ENCODE measurements around the gene ZIK1. TPM values are rescaled to one million over a fixed set of nuclear protein-coding genes. Genes with fewer than 3 reads are reported as not detected.

The ZIK1 gene
- total RNA-seq, 6 experiments from 2014 or later: 0.80 to 3.0 (median 1.3) TPM

GRCh38 chr19:57558525-57558924, 25.4 kb upstream of the ZIK1 start:
- peaks cover 6% of the 10 kb centered on the region for H3K27me3 Mint-ChIP-seq (ENCODE audit: insufficient read depth)
- no peak for TF ChIP-seq CTCF (IDR thresholded peaks at IDR 0.05)
- peaks cover 33% of the 10 kb centered on the region for H3K4me1 Mint-ChIP-seq (ENCODE audit: low read depth)
- peak overlapping the region; percentile 98 for H3K4me3 Mint-ChIP-seq
- H3K27ac Mint-ChIP-seq: peak overlapping the region; percentile 89
- DNase-seq: peak; percentile 10
- peaks cover 44% of the 10 kb centered on the region for H3K9me3 Mint-ChIP-seq
- H3K36me3 Mint-ChIP-seq (ENCODE audit: low read depth): peaks cover 64% of the 10 kb centered on the region

- Mint-ChIP-seq H3K36me3 (ENCODE audit: low read depth) (peaks cover 62% of the 10 kb centered on the region), H3K9me3 (peaks cover 49% of the 10 kb centered on the region), H3K27me3 (ENCODE audit: insufficient read depth) (peaks cover 6% of the 10 kb centered on the region), H3K27ac (peak overlapping the region; percentile 89), H3K4me3 (peak overlapping the region; percentile 98), H3K4me1 (ENCODE audit: low read depth) (peaks cover 33% of the 10 kb centered on the region)
- no peak for TF ChIP-seq CTCF (IDR thresholded peaks at IDR 0.05)
- no peak for DNase-seq
Measured at GRCh38 chr19:57559008-57559403, 24.9 kb upstream of the ZIK1 start.

- Mint-ChIP-seq H3K27me3 (ENCODE audit: insufficient read depth) (peaks cover 6% of the 10 kb centered on the region), H3K27ac (peak within 1 kb of the TSS; percentile 100), H3K9me3 (peaks cover 54% of the 10 kb centered on the region), H3K4me3 (peak within 1 kb of the TSS; percentile 98), H3K36me3 (ENCODE audit: low read depth) (peaks cover 57% of the 10 kb centered on the region), H3K4me1 (ENCODE audit: low read depth) (peaks cover 33% of the 10 kb centered on the region)
- peak; percentile 87 for DNase-seq
- no peak for TF ChIP-seq CTCF (IDR thresholded peaks at IDR 0.05)
Measured at GRCh38 chr19:57559404-57560025, 24.4 kb upstream of the ZIK1 start, which contains the start of gene ZNF550. ZNF550 (minus strand) TSS chr19:57559863; CDS start chr19:57559682, 181 bp downstream.

GRCh38 chr19:57560049-57560491, 23.9 kb upstream of the ZIK1 start:
- H3K9me3 Mint-ChIP-seq: peaks cover 54% of the 10 kb centered on the region
- no peak for TF ChIP-seq CTCF (IDR thresholded peaks at IDR 0.05)
- H3K36me3 Mint-ChIP-seq (ENCODE audit: low read depth): peaks cover 55% of the 10 kb centered on the region
- peak; percentile 81 for DNase-seq
- H3K27me3 Mint-ChIP-seq (ENCODE audit: insufficient read depth): peaks cover 6% of the 10 kb centered on the region
- peak overlapping the region; percentile 100 for H3K27ac Mint-ChIP-seq
- H3K4me1 Mint-ChIP-seq (ENCODE audit: low read depth): peaks cover 33% of the 10 kb centered on the region
- H3K4me3 Mint-ChIP-seq: peak overlapping the region; percentile 98

GRCh38 chr19:57563547-57563946, 20.4 kb upstream of the ZIK1 start:
- H3K9me3 Mint-ChIP-seq: peaks cover 78% of the 10 kb centered on the region
- DNase-seq: no peak
- TF ChIP-seq CTCF (IDR thresholded peaks at IDR 0.05): no peak
- peaks cover 43% of the 10 kb centered on the region for H3K36me3 Mint-ChIP-seq (ENCODE audit: low read depth)
- H3K4me3 Mint-ChIP-seq: no peak overlapping the region
- H3K4me1 Mint-ChIP-seq (ENCODE audit: low read depth): peaks cover 22% of the 10 kb centered on the region
- no peak overlapping the region for H3K27ac Mint-ChIP-seq
- H3K27me3 Mint-ChIP-seq (ENCODE audit: insufficient read depth): peaks cover 6% of the 10 kb centered on the region
